Cardiac muscle cell (in vitro differentiated cells and primary cell): ENCODE results near the gene SEZ6L2. TPM values are rescaled to one million over a fixed set of nuclear protein-coding genes. Genes with fewer than 3 reads are reported as not detected.

Experiments used
- DNase-seq, 2 donors: peaks; one replicate each; pipeline versions ENCODE4 v3.0.0 to v3.0.0-alpha.2; 2010 to 2017; ENCODE audit warnings: low read depth in 1 of 2, low spot score in 1 of 2
- H3K27ac ChIP-seq: fragments of 200-600 bp; sonication (generic); 2 replicates; pipeline ENCODE4 v1.5.1; 2016
- H3K27me3 ChIP-seq: fragments of 200-600 bp; sonication (generic); 2 replicates; pipeline ENCODE4 v1.6.0; 2016; ENCODE audit warnings: control low read depth
- H3K36me3 ChIP-seq: fragments of 200-600 bp; sonication (generic); 2 replicates; pipeline ENCODE4 v1.5.1; 2016; ENCODE audit warnings: control low read depth
- H3K4me1 ChIP-seq: fragments of 200-600 bp; sonication (generic); 2 replicates; pipeline ENCODE4 v1.8.1; 2017; ENCODE audit warnings: low read depth, mild to moderate bottlenecking, mixed run types
- H3K4me3 ChIP-seq: fragments of 200-600 bp; sonication (generic); 2 replicates; pipeline ENCODE4 v1.5.1; 2016; ENCODE audit warnings: mild to moderate bottlenecking
- H3K9me3 ChIP-seq: fragments of 200-600 bp; sonication (generic); 2 replicates; pipeline ENCODE4 v1.5.1; 2017; ENCODE audit warnings: low read depth, mild to moderate bottlenecking, control low read depth
- CTCF ChIP-seq: IDR thresholded peaks from 2 replicates; pipeline ENCODE4 v1.5.1; 2012; ENCODE audit warnings: low read depth, mild to moderate bottlenecking, low read length
- polyA plus RNA-seq: library from polyadenylated mRNA; unstranded; fragments of >200 nt; fragmentation: Nextera tagmentation; extraction: Ambion mirVana; gene quantifications from 2 replicates; pipeline ENCODE4 v1.2.1, GENCODE V29; 2016
- total RNA-seq: library from RNA; depleted of rRNA; stranded (reverse); fragments of >200 nt; gene quantifications from 2 replicates; pipeline ENCODE4 v1.2.3, GENCODE V29; 2016

The SEZ6L2 gene
- total and polyA plus RNA-seq, 2 experiments from 2014 or later, result 5.8 to 21.1 TPM

GRCh38 chr16:29831490-29831889 lies 67.9 kb downstream of the SEZ6L2 start:
- no peak for DNase-seq

GRCh38 chr16:29830774-29831173 lies 68.6 kb downstream of the SEZ6L2 start:
- H3K4me3 ChIP-seq, result no peak overlapping the region
- no peaks in the 10 kb centered on the region for H3K4me1 ChIP-seq
- no peak for TF ChIP-seq CTCF
- H3K36me3 ChIP-seq, result no peaks in the 10 kb centered on the region
- H3K9me3 ChIP-seq, result no peaks in the 10 kb centered on the region
- H3K27ac ChIP-seq, result no peak overlapping the region
- H3K27me3 ChIP-seq, result no peaks in the 10 kb centered on the region
- no peak for DNase-seq

More at GRCh38 chr16:29831490-29831889, 67.9 kb downstream of the SEZ6L2 start:
- H3K27ac ChIP-seq, result no peak overlapping the region
- no peaks in the 10 kb centered on the region for H3K36me3 ChIP-seq
- H3K4me3 ChIP-seq, result no peak overlapping the region
- H3K27me3 ChIP-seq, result no peaks in the 10 kb centered on the region
- TF ChIP-seq CTCF, result no peak
- H3K9me3 ChIP-seq, result no peaks in the 10 kb centered on the region
- no peaks in the 10 kb centered on the region for H3K4me1 ChIP-seq

DNA sequence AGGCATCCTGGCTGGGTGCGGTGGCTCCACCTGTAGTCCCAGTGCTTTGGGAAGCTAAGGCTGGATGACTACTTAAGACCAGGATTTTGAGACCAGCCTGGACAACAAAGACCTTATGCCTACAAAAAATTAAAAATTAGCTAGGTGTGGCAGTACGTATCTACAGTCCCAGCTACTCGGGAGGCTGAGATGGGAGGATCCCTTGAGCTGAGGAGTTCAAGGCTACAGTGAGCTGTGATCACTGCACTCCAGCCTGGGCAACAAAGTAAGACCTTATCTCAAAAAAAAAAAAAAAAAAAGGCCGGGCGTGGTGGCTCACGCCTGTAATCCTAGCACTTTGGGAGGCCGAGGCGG lies 73.0 kb downstream of the SEZ6L2 start:
- Histone ChIP-seq H3K9me3 (no peaks in the 10 kb centered on the region), H3K27me3 (no peaks in the 10 kb centered on the region), H3K4me3 (no peak overlapping the region), H3K36me3 (no peaks in the 10 kb centered on the region), H3K27ac (no peak overlapping the region), H3K4me1 (no peaks in the 10 kb centered on the region)
- TF ChIP-seq CTCF, result no peak
- no peak for DNase-seq

GRCh38 chr16:29825145-29826044 lies 74.0 kb downstream of the SEZ6L2 start:
- H3K36me3 ChIP-seq, result no peaks in the 10 kb centered on the region
- no peak overlapping the region for H3K4me3 ChIP-seq
- TF ChIP-seq CTCF, result no peak
- peak in 1 of 2 donors; percentile 79 for DNase-seq
- no peaks in the 10 kb centered on the region for H3K27me3 ChIP-seq
- H3K27ac ChIP-seq, result no peak overlapping the region
- no peaks in the 10 kb centered on the region for H3K4me1 ChIP-seq
- no peaks in the 10 kb centered on the region for H3K9me3 ChIP-seq

- Histone ChIP-seq H3K4me3 (no peak overlapping the region), H3K27ac (no peak overlapping the region), H3K4me1 (no peaks in the 10 kb centered on the region), H3K27me3 (no peaks in the 10 kb centered on the region), H3K9me3 (no peaks in the 10 kb centered on the region), H3K36me3 (peaks cover 4% of the 10 kb centered on the region)
- no peak for TF ChIP-seq CTCF
- peak in 1 of 2 donors; percentile 66 for DNase-seq
Observed at GRCh38 chr16:29824589-29825144, 74.7 kb downstream of the SEZ6L2 start.
